Activated CD4-positive, alpha-beta T cell treated with anti-CD3 and anti-CD28 coated beads for 24 hours (primary cell): Measurements from ENCODE around the gene COG7.
A peak's percentile ranks its signal among the peaks of the same experiment; 100 is the strongest.
"Not testable (repeated sequence)": the region's sequence is repeated elsewhere in the genome, so short reads cannot be mapped to it uniquely, and the experiment has no call there.

ENCODE experiments used
- DNase-seq, 2 donors: peaks; one replicate each; pipeline ENCODE4 v3.0.0-alpha.2; 2020; ENCODE audit warnings: low read depth in 2 of 2

COG7 gene

GRCh38 chr16:23469814-23470213, 16.8 kb upstream of the COG7 start:
- no peak for DNase-seq

- DNase-seq, result no peak
Observed at GRCh38 chr16:23466162-23466885, 13.3 kb upstream of the COG7 start.

- no peak for DNase-seq
Observed at GRCh38 chr16:23465179-23465578, 12.2 kb upstream of the COG7 start.

- no peak for DNase-seq
Observed at GRCh38 chr16:23464196-23464595, 11.2 kb upstream of the COG7 start.

- not testable (repeated sequence) for DNase-seq
Observed at GRCh38 chr16:23462994-23463393, 10.0 kb upstream of the COG7 start.

- DNase-seq, result no peak
Observed at GRCh38 chr16:23453338-23454052, 506 bp upstream of the COG7 start.

- no peak for DNase-seq
Observed at GRCh38 chr16:23452221-23452571, 793 bp downstream of the COG7 start.

- no peak for DNase-seq
Observed at GRCh38 chr16:23448392-23448791, 4.6 kb downstream of the COG7 start.

- not testable (repeated sequence) for DNase-seq
Observed at GRCh38 chr16:23437542-23437941, 15.4 kb downstream of the COG7 start.

- no peak for DNase-seq
Observed at GRCh38 chr16:23436951-23437350, 16.0 kb downstream of the COG7 start.

GRCh38 chr16:23435500-23435899, 17.5 kb downstream of the COG7 start:
- peak; percentile 53 to 54 for DNase-seq

- no peak for DNase-seq
Observed at GRCh38 chr16:23434380-23434779, 18.6 kb downstream of the COG7 start.

- DNase-seq, result no peak
Observed at GRCh38 chr16:23433261-23433920, 19.6 kb downstream of the COG7 start.

GRCh38 chr16:23432176-23433128, 20.5 kb downstream of the COG7 start:
- no peak for DNase-seq

- DNase-seq, result no peak
Observed at GRCh38 chr16:23428351-23428750, 24.6 kb downstream of the COG7 start.

GRCh38 chr16:23424292-23424958, 28.6 kb downstream of the COG7 start:
- no peak for DNase-seq

GRCh38 chr16:23423496-23424049, 29.4 kb downstream of the COG7 start:
- DNase-seq, result no peak

- DNase-seq, result no peak
Observed at GRCh38 chr16:23420011-23420410, 33.0 kb downstream of the COG7 start.

- DNase-seq, result no peak
Observed at GRCh38 chr16:23416816-23417215, 36.2 kb downstream of the COG7 start.

- no peak for DNase-seq
Observed at GRCh38 chr16:23414731-23415130, 38.3 kb downstream of the COG7 start.

- no peak for DNase-seq
Observed at GRCh38 chr16:23410176-23410575, 42.8 kb downstream of the COG7 start.
